Urinary bladder (tissue), 4 donors: ENCODE measurements around the gene RFXANK. TPM values are rescaled to one million over a fixed set of nuclear protein-coding genes. Genes with fewer than 3 reads are reported as not detected.
"Not testable (repeated sequence)": the region's sequence is repeated elsewhere in the genome, so short reads cannot be mapped to it uniquely, and the experiment has no call there.

ENCODE experiments used
- DNase-seq: peaks from one replicate; pipeline ENCODE4 v3.0.0-alpha.2; 2015; ENCODE audit errors: extremely low spot score
- H3K27ac ChIP-seq: one replicate; pipeline ENCODE4 v1.5.1; 2013; ENCODE audit warnings: low read depth, mild to moderate bottlenecking, moderate library complexity
- H3K36me3 ChIP-seq: one replicate; pipeline ENCODE4 v1.6.1; 2013; ENCODE audit warnings: mild to moderate bottlenecking, moderate library complexity; ENCODE audit not compliant: insufficient read depth
- H3K4me1 ChIP-seq: one replicate; pipeline ENCODE4 v1.6.1; 2013; ENCODE audit warnings: mild to moderate bottlenecking, moderate library complexity; ENCODE audit not compliant: insufficient read depth
- H3K4me3 ChIP-seq: one replicate; pipeline ENCODE4 v1.5.1; 2013; ENCODE audit warnings: low read depth, low read length
- WGBS: extraction: QIAGEN DNeasy Blood & Tissue Kit; methylation state at CpG from one replicate; pipeline ENCODE4 v1.1.7; 2013; 5-methylcytosine and 5-hydroxymethylcytosine counted together
- polyA plus RNA-seq: library from polyadenylated mRNA; stranded (reverse); fragments of 200-250 nt; gene quantifications from one replicate; pipeline ENCODE4 v1.2.3, GENCODE V29; 2013
- total RNA-seq: library from RNA; depleted of rRNA; stranded (reverse); fragments of >200 nt; gene quantifications from one replicate; pipeline ENCODE4 v1.2.3, GENCODE V29; 2014
- donor health status: healthy with polysubstance abuse.
- donor health status: healthy.

The RFXANK gene
- total and polyA plus RNA-seq, 2 donors: 28.1 to 62.8 TPM

GRCh38 chr19:19221000-19221399, 28.9 kb downstream of the RFXANK start:
- not testable (repeated sequence) for H3K36me3 ChIP-seq, H3K27ac ChIP-seq, H3K4me1 ChIP-seq, H3K4me3 ChIP-seq, DNase-seq
- WGBS: 86% methylated on average over 8 of the region's 8 CpGs

DNA sequence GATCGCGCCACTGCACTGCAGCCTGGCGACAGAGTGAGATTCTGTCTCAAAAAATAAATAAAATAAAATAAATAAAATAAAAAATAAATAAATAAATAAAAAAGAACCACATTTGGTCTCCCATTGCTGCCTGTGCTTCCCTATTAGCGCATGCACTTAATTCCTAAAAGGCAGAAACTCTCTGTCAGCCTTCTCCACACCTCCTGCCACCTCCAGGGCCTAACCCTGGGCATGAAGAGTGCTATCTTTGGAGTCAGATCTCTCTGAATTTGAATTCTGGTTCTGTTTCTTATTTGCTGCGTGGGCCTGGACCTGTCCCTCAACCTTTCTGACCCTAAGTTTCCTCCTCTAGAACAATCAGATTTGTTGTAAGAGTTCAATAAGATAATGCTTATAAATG, 31.0 kb downstream of the RFXANK start:
- no peaks in the 10 kb centered on the region for H3K36me3 ChIP-seq
- H3K4me3 ChIP-seq: no peak overlapping the region
- H3K27ac ChIP-seq: no peak overlapping the region
- no peak for DNase-seq
- 81% methylated on average over 5 of the region's 5 CpGs for WGBS
- no peaks in the 10 kb centered on the region for H3K4me1 ChIP-seq

- Histone ChIP-seq H3K4me1 (no peaks in the 10 kb centered on the region), H3K4me3 (no peak overlapping the region), H3K36me3 (no peaks in the 10 kb centered on the region), H3K27ac (no peak overlapping the region)
- no peak for DNase-seq
- 65% methylated on average over 6 of the region's 6 CpGs for WGBS
Measured at GRCh38 chr19:19223636-19224035, 31.6 kb downstream of the RFXANK start.

GRCh38 chr19:19224150-19224851, 32.2 kb downstream of the RFXANK start:
- no peak overlapping the region for H3K4me3 ChIP-seq
- H3K4me1 ChIP-seq: no peaks in the 10 kb centered on the region
- no peaks in the 10 kb centered on the region for H3K36me3 ChIP-seq
- no peak overlapping the region for H3K27ac ChIP-seq
- 66% methylated on average over 17 of the region's 17 CpGs for WGBS
- no peak for DNase-seq

DNA sequence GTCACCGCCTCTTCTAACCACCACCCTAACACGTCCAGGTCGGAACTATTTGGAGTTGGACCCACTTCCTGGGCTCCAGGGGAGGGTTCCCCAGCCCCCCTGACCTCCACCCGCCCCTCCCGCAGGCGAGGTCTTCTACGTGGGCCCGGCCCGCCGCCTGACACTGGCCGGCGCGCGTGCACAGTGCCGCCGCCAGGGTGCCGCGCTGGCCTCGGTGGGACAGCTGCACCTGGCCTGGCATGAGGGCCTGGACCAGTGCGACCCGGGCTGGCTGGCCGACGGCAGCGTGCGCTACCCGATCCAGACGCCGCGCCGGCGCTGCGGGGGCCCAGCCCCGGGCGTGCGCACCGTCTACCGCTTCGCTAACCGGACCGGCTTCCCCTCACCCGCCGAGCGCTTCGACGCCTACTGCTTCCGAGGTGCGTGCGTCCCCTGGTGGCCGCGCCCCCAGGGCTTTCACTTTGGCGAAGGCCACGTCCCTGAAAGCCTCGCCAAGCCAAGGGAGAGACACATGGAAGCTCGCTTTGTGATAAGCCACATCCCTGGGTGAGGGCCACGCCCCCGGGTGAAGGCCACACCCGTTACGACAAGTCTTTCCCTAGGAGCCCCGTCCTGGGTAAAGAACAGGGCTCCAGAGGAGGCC, 32.9 kb downstream of the RFXANK start:
- DNase-seq: no peak
- Histone ChIP-seq H3K4me3 (peak overlapping the region; percentile 14), H3K36me3 (no peaks in the 10 kb centered on the region), H3K27ac (no peak overlapping the region), H3K4me1 (no peaks in the 10 kb centered on the region)
- WGBS: 2% methylated on average over 59 of the region's 59 CpGs

DNA sequence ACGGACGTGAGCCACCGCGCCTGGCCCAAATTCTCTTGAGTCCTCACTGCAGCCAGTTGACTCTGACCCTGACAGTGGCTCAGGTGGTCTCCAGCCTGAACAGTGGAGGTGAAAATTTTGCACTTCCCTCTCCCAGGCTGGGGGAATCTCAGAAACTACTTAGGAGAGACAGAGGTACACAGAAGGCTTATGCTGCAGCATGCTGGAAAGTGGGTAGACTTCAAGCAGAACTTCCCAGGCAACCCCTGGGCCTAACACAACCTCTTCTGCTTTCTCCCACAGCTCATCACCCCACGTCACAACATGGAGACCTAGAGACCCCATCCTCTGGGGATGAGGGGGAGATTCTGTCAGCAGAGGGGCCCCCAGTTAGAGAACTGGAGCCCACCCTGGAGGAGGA, 34.1 kb downstream of the RFXANK start:
- DNase-seq: no peak
- WGBS: 70% methylated on average over 5 of the region's 5 CpGs

GRCh38 chr19:19226663-19227062, 34.6 kb downstream of the RFXANK start:
- DNase-seq: no peak
- Histone ChIP-seq H3K36me3 (no peaks in the 10 kb centered on the region), H3K27ac (no peak overlapping the region), H3K4me1 (no peaks in the 10 kb centered on the region), H3K4me3 (no peak overlapping the region)
- 58% methylated on average over 10 of the region's 10 CpGs for WGBS

More for the DNA sequence above, 34.1 kb downstream of the RFXANK start:
- H3K4me1 ChIP-seq: no peaks in the 10 kb centered on the region
- no peaks in the 10 kb centered on the region for H3K36me3 ChIP-seq
- H3K4me3 ChIP-seq: no peak overlapping the region
- no peak overlapping the region for H3K27ac ChIP-seq

DNA sequence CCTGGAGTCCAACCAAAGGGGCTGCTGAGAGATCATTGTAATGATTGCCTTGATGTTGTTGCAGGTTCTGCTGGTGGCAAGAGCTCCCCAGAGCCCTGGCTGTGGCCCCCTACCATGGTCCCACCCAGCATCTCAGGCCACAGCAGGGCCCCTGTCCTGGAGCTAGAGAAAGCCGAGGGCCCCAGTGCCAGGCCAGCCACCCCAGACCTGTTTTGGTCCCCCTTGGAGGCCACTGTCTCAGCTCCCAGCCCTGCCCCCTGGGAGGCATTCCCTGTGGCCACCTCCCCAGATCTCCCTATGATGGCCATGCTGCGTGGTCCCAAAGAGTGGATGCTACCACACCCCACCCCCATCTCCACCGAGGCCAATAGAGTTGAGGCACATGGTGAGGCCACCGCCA, 35.2 kb downstream of the RFXANK start:
- 81% methylated on average over 4 of the region's 4 CpGs for WGBS

GRCh38 chr19:19229701-19230100, 37.6 kb downstream of the RFXANK start:
- WGBS: 86% methylated on average over 3 of the region's 3 CpGs
- H3K27ac ChIP-seq: no peak overlapping the region
- H3K4me3 ChIP-seq: no peak overlapping the region

More for the DNA sequence above, 35.2 kb downstream of the RFXANK start:
- H3K36me3 ChIP-seq: no peaks in the 10 kb centered on the region
- no peak overlapping the region for H3K4me3 ChIP-seq
- no peaks in the 10 kb centered on the region for H3K4me1 ChIP-seq
- no peak overlapping the region for H3K27ac ChIP-seq
- no peak for DNase-seq

GRCh38 chr19:19230999-19231398, 38.9 kb downstream of the RFXANK start:
- Histone ChIP-seq H3K4me3 (no peak overlapping the region), H3K36me3 (no peaks in the 10 kb centered on the region), H3K27ac (no peak overlapping the region), H3K4me1 (no peaks in the 10 kb centered on the region)
- no peak for DNase-seq
- 34% methylated on average over 9 of the region's 9 CpGs for WGBS

More at GRCh38 chr19:19229701-19230100, 37.6 kb downstream of the RFXANK start:
- H3K4me1 ChIP-seq: no peaks in the 10 kb centered on the region
- DNase-seq: no peak
- H3K36me3 ChIP-seq: no peaks in the 10 kb centered on the region

- Histone ChIP-seq H3K4me1 (no peaks in the 10 kb centered on the region), H3K4me3 (no peak overlapping the region), H3K27ac (no peak overlapping the region), H3K36me3 (no peaks in the 10 kb centered on the region)
- 76% methylated on average over 19 of the region's 19 CpGs for WGBS
- DNase-seq: no peak
Measured at GRCh38 chr19:19232261-19232721, 40.2 kb downstream of the RFXANK start.

- 87% methylated on average over 2 of the region's 2 CpGs for WGBS
Measured at GRCh38 chr19:19234220-19234816, 42.3 kb downstream of the RFXANK start.

DNA sequence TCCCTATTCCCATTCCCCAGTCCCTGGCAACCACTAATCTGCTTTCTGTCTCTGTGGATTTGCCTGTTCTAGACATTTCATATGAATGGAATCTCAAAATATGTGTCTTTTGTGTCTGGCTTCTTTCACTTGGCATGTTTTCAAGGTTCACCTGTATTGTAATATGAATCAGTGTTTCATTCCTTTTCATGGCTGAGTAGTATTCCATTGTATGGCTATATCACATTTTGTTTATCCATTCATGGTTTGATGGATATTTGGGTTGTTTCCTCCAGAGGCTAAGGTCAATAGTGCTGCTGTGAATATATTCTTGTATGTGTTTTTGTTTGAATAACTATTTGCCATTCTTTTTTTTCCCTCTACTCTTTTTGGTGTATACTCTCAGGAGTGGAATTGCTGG, 44.1 kb downstream of the RFXANK start:
- Histone ChIP-seq H3K27ac (no peak overlapping the region), H3K36me3 (no peaks in the 10 kb centered on the region), H3K4me1 (no peaks in the 10 kb centered on the region), H3K4me3 (no peak overlapping the region)
- DNase-seq: no peak

More at GRCh38 chr19:19234220-19234816, 42.3 kb downstream of the RFXANK start:
- no peak overlapping the region for H3K4me3 ChIP-seq
- no peaks in the 10 kb centered on the region for H3K36me3 ChIP-seq
- H3K27ac ChIP-seq: no peak overlapping the region
- DNase-seq: no peak
- no peaks in the 10 kb centered on the region for H3K4me1 ChIP-seq
